Epithelial cell of esophagus (primary cell): ENCODE results near the gene ATP7B.

Experiments
- DNase-seq: peaks from one replicate; pipeline ENCODE4 v3.0.0; 2010; ENCODE audit warnings: low read depth
- H3K4me3 ChIP-seq: 2 replicates; pipeline ENCODE4 v1.5.1; 2011; ENCODE audit warnings: mild to moderate bottlenecking, low read length, control low read depth
- TF ChIP-seq, protein P1 (sequence below): IDR thresholded peaks from 2 replicates; pipeline ENCODE4 v1.5.1; 2011; ENCODE audit warnings: low read depth, mild to moderate bottlenecking, low read length, control low read depth, inconsistent platforms; ENCODE audit not compliant: insufficient read depth; ENCODE audit errors: missing control alignments

Gene ATP7B

GRCh38 chr13:52010890-52011631, at the start of gene ATP7B:
ATP7B (minus strand) TSS chr13:52011450; CDS start chr13:52011337, 113 bp downstream.
- peak within 1 kb of the TSS; percentile 99 for H3K4me3 ChIP-seq
- TF ChIP-seq, protein P1, sequence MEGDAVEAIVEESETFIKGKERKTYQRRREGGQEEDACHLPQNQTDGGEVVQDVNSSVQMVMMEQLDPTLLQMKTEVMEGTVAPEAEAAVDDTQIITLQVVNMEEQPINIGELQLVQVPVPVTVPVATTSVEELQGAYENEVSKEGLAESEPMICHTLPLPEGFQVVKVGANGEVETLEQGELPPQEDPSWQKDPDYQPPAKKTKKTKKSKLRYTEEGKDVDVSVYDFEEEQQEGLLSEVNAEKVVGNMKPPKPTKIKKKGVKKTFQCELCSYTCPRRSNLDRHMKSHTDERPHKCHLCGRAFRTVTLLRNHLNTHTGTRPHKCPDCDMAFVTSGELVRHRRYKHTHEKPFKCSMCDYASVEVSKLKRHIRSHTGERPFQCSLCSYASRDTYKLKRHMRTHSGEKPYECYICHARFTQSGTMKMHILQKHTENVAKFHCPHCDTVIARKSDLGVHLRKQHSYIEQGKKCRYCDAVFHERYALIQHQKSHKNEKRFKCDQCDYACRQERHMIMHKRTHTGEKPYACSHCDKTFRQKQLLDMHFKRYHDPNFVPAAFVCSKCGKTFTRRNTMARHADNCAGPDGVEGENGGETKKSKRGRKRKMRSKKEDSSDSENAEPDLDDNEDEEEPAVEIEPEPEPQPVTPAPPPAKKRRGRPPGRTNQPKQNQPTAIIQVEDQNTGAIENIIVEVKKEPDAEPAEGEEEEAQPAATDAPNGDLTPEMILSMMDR, result no peak
- DNase-seq, result peak; percentile 10

GRCh38 chr13:52053460-52053859, 42.2 kb upstream of the ATP7B start:
- TF ChIP-seq, protein P1, result no peak
- DNase-seq, result peak; percentile 37
- H3K4me3 ChIP-seq, result no peak overlapping the region

- DNase-seq, result no peak
- H3K4me3 ChIP-seq, result no peak overlapping the region
- TF ChIP-seq, protein P1, result no peak
Observed at GRCh38 chr13:52051400-52051799, 40.1 kb upstream of the ATP7B start.

GRCh38 chr13:52048516-52048915, 37.3 kb upstream of the ATP7B start:
- no peak for DNase-seq
- TF ChIP-seq, protein P1, result no peak
- no peak overlapping the region for H3K4me3 ChIP-seq

DNA sequence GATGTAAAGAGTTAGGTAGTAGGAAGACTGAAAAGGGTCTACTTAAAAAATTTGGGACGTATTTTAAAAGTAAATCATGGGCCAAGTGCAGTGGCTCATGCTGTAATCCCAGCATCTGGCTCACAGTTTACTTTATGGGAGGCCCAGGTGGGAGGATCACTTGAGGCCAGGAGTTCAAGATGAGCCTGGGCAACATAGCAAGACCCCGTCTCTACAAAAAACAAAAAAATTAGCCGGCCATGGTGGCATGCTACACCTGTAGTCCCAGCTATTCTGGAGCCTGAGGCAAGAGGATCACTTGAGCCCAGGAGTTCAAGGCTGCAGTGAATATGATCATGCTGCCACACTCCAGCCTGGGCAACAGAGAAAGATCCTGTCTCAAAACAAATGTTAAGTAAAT, 36.2 kb upstream of the ATP7B start:
- TF ChIP-seq, protein P1, result no peak
- no peak for DNase-seq
- H3K4me3 ChIP-seq, result no peak overlapping the region

GRCh38 chr13:52043675-52044074, 32.4 kb upstream of the ATP7B start:
- no peak for DNase-seq
- TF ChIP-seq, protein P1, result no peak
- no peak overlapping the region for H3K4me3 ChIP-seq

- no peak overlapping the region for H3K4me3 ChIP-seq
- DNase-seq, result no peak
Observed at GRCh38 chr13:52036037-52036436, 24.8 kb upstream of the ATP7B start.

More at GRCh38 chr13:52036037-52036436, 24.8 kb upstream of the ATP7B start:
- TF ChIP-seq, protein P1, result no peak
